ENCODE results near the gene CASP1. TPM values are rescaled to one million over a fixed set of nuclear protein-coding genes. Genes with fewer than 3 reads are reported as not detected.

CASP1 gene
- total RNA-seq, 2 donors from 2014 or later, result 1.3 to 5.4 TPM

- intact Hi-C loops (cut with DNase I), result no loop called here
- no peaks in the 10 kb centered on the region for H3K27me3 ChIP-seq
- no peaks in the 10 kb centered on the region for H3K4me1 ChIP-seq
- H3K9me3 ChIP-seq, result no peaks in the 10 kb centered on the region
- no peak overlapping the region for H3K27ac ChIP-seq
- no peak for DNase-seq
- whole genome bisulfite sequencing, 2 donors, result 51 to 70% methylated on average over 3 of the region's 3 CpGs
- TF ChIP-seq POLR2A (IDR thresholded peaks at IDR 0.05) (no peak), CTCF (IDR thresholded peaks at IDR 0.05) (no peak)
- H3K36me3 ChIP-seq (replicated peaks in 1 of 2; ENCODE audit: insufficient read depth in 1 of 2, low read depth in 2 of 2), result no peaks in the 10 kb centered on the region
- no peak overlapping the region for H3K4me3 ChIP-seq
- no peak for ATAC-seq
Measured at GRCh38 chr11:105027678-105028077, 7.3 kb downstream of the CASP1 start.

- intact Hi-C loops (cut with DNase I), result no loop called here
- WGBS, 2 donors, result 33 to 58% methylated on average over 1 of the region's 1 CpG
- no peaks in the 10 kb centered on the region for H3K4me1 ChIP-seq
- H3K36me3 ChIP-seq (replicated peaks in 1 of 2; ENCODE audit: insufficient read depth in 1 of 2, low read depth in 2 of 2), result no peaks in the 10 kb centered on the region
- H3K27me3 ChIP-seq, result no peaks in the 10 kb centered on the region
- TF ChIP-seq POLR2A (IDR thresholded peaks at IDR 0.05) (no peak), CTCF (IDR thresholded peaks at IDR 0.05) (no peak)
- H3K4me3 ChIP-seq, result no peak overlapping the region
- ATAC-seq, result no peak
- no peak for DNase-seq
- no peaks in the 10 kb centered on the region for H3K9me3 ChIP-seq
- no peak overlapping the region for H3K27ac ChIP-seq
Measured at GRCh38 chr11:105024394-105024793, 10.6 kb downstream of the CASP1 start.

GRCh38 chr11:105023003-105023402 is 11.9 kb downstream of the CASP1 start, which contains the start of gene CASP5:
TSS of gene CASP5 (minus strand) at chr11:105023168. CDS start at chr11:105023136, 32 bp downstream.
- DNase-seq (no peak), ATAC-seq (no peak)
- H3K4me3 ChIP-seq, result no peak within 1 kb of the TSS
- H3K27ac ChIP-seq, result no peak within 1 kb of the TSS
- no peaks in the 10 kb centered on the region for H3K36me3 ChIP-seq (replicated peaks in 1 of 2; ENCODE audit: insufficient read depth in 1 of 2, low read depth in 2 of 2)
- TF ChIP-seq CTCF (IDR thresholded peaks at IDR 0.05) (no peak), POLR2A (IDR thresholded peaks at IDR 0.05) (no peak)
- no peaks in the 10 kb centered on the region for H3K9me3 ChIP-seq
- no peaks in the 10 kb centered on the region for H3K27me3 ChIP-seq
- H3K4me1 ChIP-seq, result no peaks in the 10 kb centered on the region
- intact Hi-C loops (cut with DNase I), result no loop called here

GRCh38 chr11:105022527-105022926 is 12.4 kb downstream of the CASP1 start:
- ATAC-seq, result no peak
- no peaks in the 10 kb centered on the region for H3K27me3 ChIP-seq
- intact Hi-C loops (cut with DNase I), result no loop called here
- TF ChIP-seq CTCF (IDR thresholded peaks at IDR 0.05) (no peak), POLR2A (IDR thresholded peaks at IDR 0.05) (no peak)
- no peaks in the 10 kb centered on the region for H3K36me3 ChIP-seq (replicated peaks in 1 of 2; ENCODE audit: insufficient read depth in 1 of 2, low read depth in 2 of 2)
- H3K4me1 ChIP-seq, result no peaks in the 10 kb centered on the region
- H3K4me3 ChIP-seq, result no peak overlapping the region
- H3K27ac ChIP-seq, result no peak overlapping the region
- no peak for DNase-seq
- WGBS, 2 donors, result 19 to 30% methylated on average over 2 of the region's 2 CpGs
- H3K9me3 ChIP-seq, result no peaks in the 10 kb centered on the region

- ATAC-seq (no peak), DNase-seq (no peak)
- Histone ChIP-seq H3K36me3 (replicated peaks in 1 of 2; ENCODE audit: insufficient read depth in 1 of 2, low read depth in 2 of 2) (no peaks in the 10 kb centered on the region), H3K4me1 (no peaks in the 10 kb centered on the region), H3K27ac (no peak overlapping the region), H3K9me3 (no peaks in the 10 kb centered on the region), H3K27me3 (no peaks in the 10 kb centered on the region), H3K4me3 (no peak overlapping the region)
- intact Hi-C loops (cut with DNase I), result no loop called here
- TF ChIP-seq CTCF (IDR thresholded peaks at IDR 0.05), result no peak
- no peak for TF ChIP-seq POLR2A (IDR thresholded peaks at IDR 0.05)
Measured at GRCh38 chr11:105007463-105007862, 27.5 kb downstream of the CASP1 start.
